HCT116 (cell line): ENCODE results near the gene TAS2R7. TPM values are rescaled to one million over a fixed set of nuclear protein-coding genes. Genes with fewer than 3 reads are reported as not detected.

ENCODE experiments used
- CBX3 ChIP-seq: IDR thresholded peaks from 2 replicates; pipeline ENCODE4 v1.6.1; 2012; ENCODE audit warnings: low read depth
- EZH2 ChIP-seq: fragments of 200-600 bp; sonication (generic); IDR thresholded peaks from 2 replicates; pipeline ENCODE4 v1.6.1; 2017; ENCODE audit warnings: antibody characterized with exemption, mixed run types
- FOSL1 ChIP-seq: IDR thresholded peaks from 2 replicates; pipeline ENCODE4 v1.6.1; 2012; ENCODE audit warnings: low read depth
- JUND ChIP-seq: IDR thresholded peaks from 2 replicates; pipeline ENCODE4 v1.6.1; 2012
- ZFX ChIP-seq: fragments of 450-650 bp; IDR thresholded peaks from 2 replicates; pipeline ENCODE4 v1.6.1; 2017
- total RNA-seq: library from RNA; stranded (reverse); gene quantifications from one replicate; pipeline ENCODE4 v1.2.1, GENCODE V29; 2021; ENCODE audit not compliant: unreplicated experiment
- TF ChIP-seq, protein P1 (sequence below): IDR thresholded peaks from 2 replicates; pipeline ENCODE4 v1.6.1; 2012; ENCODE audit warnings: low read depth
- TF ChIP-seq, protein P2 (sequence below): IDR thresholded peaks from 2 replicates; pipeline ENCODE4 v1.6.1; 2012

TAS2R7 gene
- total RNA-seq, 1 experiment from 2014 or later = not detected

DNA sequence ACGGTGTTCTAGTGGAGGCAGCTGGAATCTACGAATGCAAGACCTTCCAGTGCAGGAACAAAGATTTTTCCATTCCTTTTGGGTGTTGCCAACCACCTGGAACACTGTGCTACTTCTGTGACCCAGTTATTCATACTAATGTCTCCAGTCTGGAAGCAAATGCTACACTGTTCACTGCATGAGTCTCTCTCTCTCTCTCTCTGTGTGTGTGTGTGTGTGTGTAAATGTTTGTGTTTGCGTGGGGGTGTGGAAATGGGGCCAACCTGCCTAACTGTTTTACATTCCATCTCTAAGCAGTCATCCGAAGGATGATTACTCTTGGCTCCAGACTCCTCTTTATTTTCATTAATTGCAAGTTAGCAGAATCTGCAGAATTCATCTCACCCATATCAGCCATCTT is 49.4 kb downstream of the TAS2R7 start (continued):
- TF ChIP-seq, protein P1, sequence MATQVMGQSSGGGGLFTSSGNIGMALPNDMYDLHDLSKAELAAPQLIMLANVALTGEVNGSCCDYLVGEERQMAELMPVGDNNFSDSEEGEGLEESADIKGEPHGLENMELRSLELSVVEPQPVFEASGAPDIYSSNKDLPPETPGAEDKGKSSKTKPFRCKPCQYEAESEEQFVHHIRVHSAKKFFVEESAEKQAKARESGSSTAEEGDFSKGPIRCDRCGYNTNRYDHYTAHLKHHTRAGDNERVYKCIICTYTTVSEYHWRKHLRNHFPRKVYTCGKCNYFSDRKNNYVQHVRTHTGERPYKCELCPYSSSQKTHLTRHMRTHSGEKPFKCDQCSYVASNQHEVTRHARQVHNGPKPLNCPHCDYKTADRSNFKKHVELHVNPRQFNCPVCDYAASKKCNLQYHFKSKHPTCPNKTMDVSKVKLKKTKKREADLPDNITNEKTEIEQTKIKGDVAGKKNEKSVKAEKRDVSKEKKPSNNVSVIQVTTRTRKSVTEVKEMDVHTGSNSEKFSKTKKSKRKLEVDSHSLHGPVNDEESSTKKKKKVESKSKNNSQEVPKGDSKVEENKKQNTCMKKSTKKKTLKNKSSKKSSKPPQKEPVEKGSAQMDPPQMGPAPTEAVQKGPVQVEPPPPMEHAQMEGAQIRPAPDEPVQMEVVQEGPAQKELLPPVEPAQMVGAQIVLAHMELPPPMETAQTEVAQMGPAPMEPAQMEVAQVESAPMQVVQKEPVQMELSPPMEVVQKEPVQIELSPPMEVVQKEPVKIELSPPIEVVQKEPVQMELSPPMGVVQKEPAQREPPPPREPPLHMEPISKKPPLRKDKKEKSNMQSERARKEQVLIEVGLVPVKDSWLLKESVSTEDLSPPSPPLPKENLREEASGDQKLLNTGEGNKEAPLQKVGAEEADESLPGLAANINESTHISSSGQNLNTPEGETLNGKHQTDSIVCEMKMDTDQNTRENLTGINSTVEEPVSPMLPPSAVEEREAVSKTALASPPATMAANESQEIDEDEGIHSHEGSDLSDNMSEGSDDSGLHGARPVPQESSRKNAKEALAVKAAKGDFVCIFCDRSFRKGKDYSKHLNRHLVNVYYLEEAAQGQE = no peak
- TF ChIP-seq CBX3 (no peak), JUND (no peak), EZH2 (no peak), FOSL1 (no peak), ZFX (no peak)
- TF ChIP-seq, protein P2, sequence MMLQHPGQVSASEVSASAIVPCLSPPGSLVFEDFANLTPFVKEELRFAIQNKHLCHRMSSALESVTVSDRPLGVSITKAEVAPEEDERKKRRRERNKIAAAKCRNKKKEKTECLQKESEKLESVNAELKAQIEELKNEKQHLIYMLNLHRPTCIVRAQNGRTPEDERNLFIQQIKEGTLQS = no peak

Other genes starting within 250 kb of the TAS2R7 start
- 55.8 TPM for gene MAGOHB, start 189.0 kb downstream of the TAS2R7 start, total RNA-seq
- gene STYK1, start 128.6 kb downstream of the TAS2R7 start, total RNA-seq = 4.4 TPM
- gene YBX3, start 79.3 kb downstream of the TAS2R7 start, total RNA-seq = 419 TPM
- gene TAS2R8, start 4.7 kb upstream of the TAS2R7 start, total RNA-seq = not detected
- gene TAS2R9, start 7.5 kb upstream of the TAS2R7 start, total RNA-seq = not detected
- gene TAS2R10, start 23.7 kb upstream of the TAS2R7 start, total RNA-seq = 0.81 TPM
- 2.2 TPM for gene PRR4, start 46.8 kb upstream of the TAS2R7 start, total RNA-seq
- 5.9 TPM for gene PRH1, start 81.6 kb upstream of the TAS2R7 start, total RNA-seq
- 0.91 TPM for gene TAS2R13, start 106.9 kb upstream of the TAS2R7 start, total RNA-seq
- not detected for gene PRH2, start 126.6 kb upstream of the TAS2R7 start, total RNA-seq
- 1.9 TPM for gene TAS2R14, start 136.6 kb upstream of the TAS2R7 start, total RNA-seq
- gene TAS2R50, start 184.3 kb upstream of the TAS2R7 start, total RNA-seq = 0.54 TPM
- 0.76 TPM for gene TAS2R20, start 195.7 kb upstream of the TAS2R7 start, total RNA-seq
- 1.6 TPM for gene TAS2R19, start 220.0 kb upstream of the TAS2R7 start, total RNA-seq
- 1.7 TPM for gene TAS2R31, start 228.8 kb upstream of the TAS2R7 start, total RNA-seq